Neural progenitor cell (in vitro differentiated cells): ENCODE data around the gene ADM5.

Experiments used
- EZH2 ChIP-seq: fragments of 200-600 bp; sonication (generic); IDR thresholded peaks from 2 replicates; pipeline ENCODE4 v1.6.1; 2017; ENCODE audit warnings: antibody characterized with exemption, mild to moderate bottlenecking, moderate library complexity
- EZH2phosphoT487 ChIP-seq: fragments of 200-600 bp; sonication (generic); IDR thresholded peaks from 2 replicates; pipeline ENCODE4 v1.6.1; 2017; ENCODE audit warnings: antibody characterized with exemption
- TF ChIP-seq, protein P1 (sequence below): fragments of 200-600 bp; sonication (generic); IDR thresholded peaks from 2 replicates; pipeline ENCODE4 v1.5.1; 2017; ENCODE audit warnings: antibody characterized with exemption, mild to moderate bottlenecking

- TF ChIP-seq, protein P1, sequence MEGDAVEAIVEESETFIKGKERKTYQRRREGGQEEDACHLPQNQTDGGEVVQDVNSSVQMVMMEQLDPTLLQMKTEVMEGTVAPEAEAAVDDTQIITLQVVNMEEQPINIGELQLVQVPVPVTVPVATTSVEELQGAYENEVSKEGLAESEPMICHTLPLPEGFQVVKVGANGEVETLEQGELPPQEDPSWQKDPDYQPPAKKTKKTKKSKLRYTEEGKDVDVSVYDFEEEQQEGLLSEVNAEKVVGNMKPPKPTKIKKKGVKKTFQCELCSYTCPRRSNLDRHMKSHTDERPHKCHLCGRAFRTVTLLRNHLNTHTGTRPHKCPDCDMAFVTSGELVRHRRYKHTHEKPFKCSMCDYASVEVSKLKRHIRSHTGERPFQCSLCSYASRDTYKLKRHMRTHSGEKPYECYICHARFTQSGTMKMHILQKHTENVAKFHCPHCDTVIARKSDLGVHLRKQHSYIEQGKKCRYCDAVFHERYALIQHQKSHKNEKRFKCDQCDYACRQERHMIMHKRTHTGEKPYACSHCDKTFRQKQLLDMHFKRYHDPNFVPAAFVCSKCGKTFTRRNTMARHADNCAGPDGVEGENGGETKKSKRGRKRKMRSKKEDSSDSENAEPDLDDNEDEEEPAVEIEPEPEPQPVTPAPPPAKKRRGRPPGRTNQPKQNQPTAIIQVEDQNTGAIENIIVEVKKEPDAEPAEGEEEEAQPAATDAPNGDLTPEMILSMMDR, result no peak
- TF ChIP-seq EZH2 (no peak), EZH2phosphoT487 (no peak)
Observed at GRCh38 chr19:49685845-49686332, 3.5 kb upstream of the ADM5 start.
